ENCODE measurements around the gene EPX.
A peak's percentile ranks its signal among the peaks of the same experiment; 100 is the strongest.

Gene EPX

GRCh38 chr17:58183514-58183913 lies 9.0 kb upstream of the EPX start:
- Histone ChIP-seq H3K79me1 (ENCODE audit: low read length) (no peaks in the 10 kb centered on the region), H3K4me3 (ENCODE audit: low read length) (no peak overlapping the region), H3K18ac (ENCODE audit: low read length) (no peak overlapping the region), H3K79me2 (ENCODE audit: control insufficient read depth, insufficient read depth, low read length) (no peaks in the 10 kb centered on the region), H3K4ac (ENCODE audit: low read depth, low read length) (no peak overlapping the region), H3K23ac (ENCODE audit: low read length) (no peak overlapping the region), H2BK120ac (ENCODE audit: low read depth, low read length) (no peak overlapping the region), H2BK15ac (replicated peaks; ENCODE audit: low read depth) (no peak overlapping the region), H3K4me2 (ENCODE audit: low read length) (no peak overlapping the region), H3K4me1 (ENCODE audit: control insufficient read depth, low read depth, low read length) (no peaks in the 10 kb centered on the region), H2AK5ac (ENCODE audit: low read length) (no peak overlapping the region), H3K56ac (ENCODE audit: low read length) (no peak overlapping the region), H4K8ac (ENCODE audit: low read depth, low read length) (no peak overlapping the region), H3K27ac (ENCODE audit: low read depth, low read length) (no peak overlapping the region), H3K27me3 (ENCODE audit: insufficient read depth, low read length, poor library complexity) (no peaks in the 10 kb centered on the region), H3K9ac (ENCODE audit: low read length) (no peak overlapping the region), H2BK5ac (ENCODE audit: low read length) (no peak overlapping the region), H3K36me3 (ENCODE audit: control insufficient read depth, insufficient read depth, low read length) (no peaks in the 10 kb centered on the region), H4K5ac (ENCODE audit: low read length) (no peak overlapping the region)
- WGBS (ENCODE audit: extremely low coverage, insufficient coverage, low lambda C conversion rate): no CpG with 5 or more reads among the region's 4 CpGs
- DNase-seq: no peak

- H3K56ac ChIP-seq (ENCODE audit: low read length): peak overlapping the region; percentile 31
- H2BK120ac ChIP-seq (ENCODE audit: low read depth, low read length): no peak overlapping the region
- no peaks in the 10 kb centered on the region for H3K4me1 ChIP-seq (ENCODE audit: control insufficient read depth, low read depth, low read length)
- no peak overlapping the region for H3K4ac ChIP-seq (ENCODE audit: low read depth, low read length)
- H4K8ac ChIP-seq (ENCODE audit: low read depth, low read length): no peak overlapping the region
- H2BK5ac ChIP-seq (ENCODE audit: low read length): no peak overlapping the region
- no peak overlapping the region for H3K4me3 ChIP-seq (ENCODE audit: low read length)
- no peak overlapping the region for H2AK5ac ChIP-seq (ENCODE audit: low read length)
- no peaks in the 10 kb centered on the region for H3K79me1 ChIP-seq (ENCODE audit: low read length)
- no peaks in the 10 kb centered on the region for H3K79me2 ChIP-seq (ENCODE audit: control insufficient read depth, insufficient read depth, low read length)
- H3K18ac ChIP-seq (ENCODE audit: low read length): no peak overlapping the region
- no peak overlapping the region for H3K9ac ChIP-seq (ENCODE audit: low read length)
- H3K36me3 ChIP-seq (ENCODE audit: control insufficient read depth, insufficient read depth, low read length): no peaks in the 10 kb centered on the region
- H3K27me3 ChIP-seq (ENCODE audit: insufficient read depth, low read length, poor library complexity): no peaks in the 10 kb centered on the region
- no peak overlapping the region for H3K4me2 ChIP-seq (ENCODE audit: low read length)
- H4K5ac ChIP-seq (ENCODE audit: low read length): no peak overlapping the region
- WGBS (ENCODE audit: extremely low coverage, insufficient coverage, low lambda C conversion rate): no CpG with 5 or more reads among the region's 10 CpGs
- H2BK15ac ChIP-seq (replicated peaks; ENCODE audit: low read depth): no peak overlapping the region
- no peak overlapping the region for H3K23ac ChIP-seq (ENCODE audit: low read length)
- H3K27ac ChIP-seq (ENCODE audit: low read depth, low read length): no peak overlapping the region
- peak; percentile 88 for DNase-seq
Measured at GRCh38 chr17:58184308-58184985, 8.1 kb upstream of the EPX start.

GRCh38 chr17:58184986-58185761 lies 7.4 kb upstream of the EPX start:
- Histone ChIP-seq H4K5ac (ENCODE audit: low read length) (no peak overlapping the region), H2AK5ac (ENCODE audit: low read length) (no peak overlapping the region), H3K79me2 (ENCODE audit: control insufficient read depth, insufficient read depth, low read length) (no peaks in the 10 kb centered on the region), H2BK5ac (ENCODE audit: low read length) (no peak overlapping the region), H4K8ac (ENCODE audit: low read depth, low read length) (no peak overlapping the region), H3K18ac (ENCODE audit: low read length) (no peak overlapping the region), H3K4me3 (ENCODE audit: low read length) (no peak overlapping the region), H3K56ac (ENCODE audit: low read length) (no peak overlapping the region), H3K79me1 (ENCODE audit: low read length) (no peaks in the 10 kb centered on the region), H3K4me1 (ENCODE audit: control insufficient read depth, low read depth, low read length) (no peaks in the 10 kb centered on the region), H3K4me2 (ENCODE audit: low read length) (no peak overlapping the region), H3K27ac (ENCODE audit: low read depth, low read length) (no peak overlapping the region), H3K4ac (ENCODE audit: low read depth, low read length) (no peak overlapping the region), H2BK15ac (replicated peaks; ENCODE audit: low read depth) (no peak overlapping the region), H3K27me3 (ENCODE audit: insufficient read depth, low read length, poor library complexity) (no peaks in the 10 kb centered on the region), H3K23ac (ENCODE audit: low read length) (no peak overlapping the region), H2BK120ac (ENCODE audit: low read depth, low read length) (no peak overlapping the region), H3K9ac (ENCODE audit: low read length) (no peak overlapping the region), H3K36me3 (ENCODE audit: control insufficient read depth, insufficient read depth, low read length) (no peaks in the 10 kb centered on the region)
- no peak for DNase-seq
- WGBS (ENCODE audit: extremely low coverage, insufficient coverage, low lambda C conversion rate): no CpG with 5 or more reads among the region's 8 CpGs

- Histone ChIP-seq H2AK5ac (ENCODE audit: low read length) (no peak overlapping the region), H4K5ac (ENCODE audit: low read length) (no peak overlapping the region), H3K4me1 (ENCODE audit: control insufficient read depth, low read depth, low read length) (no peaks in the 10 kb centered on the region), H3K4me3 (ENCODE audit: low read length) (no peak overlapping the region), H3K56ac (ENCODE audit: low read length) (no peak overlapping the region), H3K18ac (ENCODE audit: low read length) (no peak overlapping the region), H2BK120ac (ENCODE audit: low read depth, low read length) (no peak overlapping the region), H3K9ac (ENCODE audit: low read length) (no peak overlapping the region), H2BK15ac (replicated peaks; ENCODE audit: low read depth) (no peak overlapping the region), H3K36me3 (ENCODE audit: control insufficient read depth, insufficient read depth, low read length) (no peaks in the 10 kb centered on the region), H2BK5ac (ENCODE audit: low read length) (no peak overlapping the region), H3K27me3 (ENCODE audit: insufficient read depth, low read length, poor library complexity) (no peaks in the 10 kb centered on the region), H3K4ac (ENCODE audit: low read depth, low read length) (no peak overlapping the region), H3K79me1 (ENCODE audit: low read length) (no peaks in the 10 kb centered on the region), H3K23ac (ENCODE audit: low read length) (no peak overlapping the region), H4K8ac (ENCODE audit: low read depth, low read length) (no peak overlapping the region), H3K79me2 (ENCODE audit: control insufficient read depth, insufficient read depth, low read length) (no peaks in the 10 kb centered on the region), H3K27ac (ENCODE audit: low read depth, low read length) (no peak overlapping the region), H3K4me2 (ENCODE audit: low read length) (no peak overlapping the region)
- no CpG with 5 or more reads among the region's 4 CpGs for WGBS (ENCODE audit: extremely low coverage, insufficient coverage, low lambda C conversion rate)
- DNase-seq: no peak
Measured at GRCh38 chr17:58186591-58186990, 5.9 kb upstream of the EPX start.

DNA sequence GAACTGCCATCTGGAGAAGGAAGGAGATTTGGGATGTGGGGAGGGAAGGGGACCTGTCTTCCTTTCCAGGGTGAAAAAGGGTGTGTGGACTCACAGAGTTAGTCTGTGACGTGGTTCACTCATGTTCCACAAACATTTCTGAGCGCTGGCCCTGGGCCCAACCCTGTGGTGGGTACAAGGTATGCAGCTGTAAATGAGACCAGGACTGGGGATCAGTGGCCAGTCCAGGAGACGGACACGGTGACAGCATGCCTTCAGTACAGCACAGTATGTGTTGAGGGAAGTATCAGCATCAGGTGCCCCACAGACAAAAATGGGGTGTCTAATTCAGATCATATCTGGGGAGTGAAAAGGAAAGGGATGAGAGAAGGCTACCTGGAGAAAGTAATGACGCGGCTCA lies 5.5 kb upstream of the EPX start:
- H3K23ac ChIP-seq (ENCODE audit: low read length): no peak overlapping the region
- H3K4me3 ChIP-seq (ENCODE audit: low read length): no peak overlapping the region
- no peak overlapping the region for H2BK15ac ChIP-seq (replicated peaks; ENCODE audit: low read depth)
- H3K4me2 ChIP-seq (ENCODE audit: low read length): no peak overlapping the region
- H2BK5ac ChIP-seq (ENCODE audit: low read length): no peak overlapping the region
- no peak overlapping the region for H3K56ac ChIP-seq (ENCODE audit: low read length)
- no peaks in the 10 kb centered on the region for H3K36me3 ChIP-seq (ENCODE audit: control insufficient read depth, insufficient read depth, low read length)
- H2AK5ac ChIP-seq (ENCODE audit: low read length): no peak overlapping the region
- H3K4ac ChIP-seq (ENCODE audit: low read depth, low read length): no peak overlapping the region
- no peak for DNase-seq
- H3K27ac ChIP-seq (ENCODE audit: low read depth, low read length): no peak overlapping the region
- H3K27me3 ChIP-seq (ENCODE audit: insufficient read depth, low read length, poor library complexity): no peaks in the 10 kb centered on the region
- H4K5ac ChIP-seq (ENCODE audit: low read length): no peak overlapping the region
- H3K18ac ChIP-seq (ENCODE audit: low read length): no peak overlapping the region
- no CpG with 5 or more reads among the region's 6 CpGs for WGBS (ENCODE audit: extremely low coverage, insufficient coverage, low lambda C conversion rate)
- no peaks in the 10 kb centered on the region for H3K79me1 ChIP-seq (ENCODE audit: low read length)
- H3K79me2 ChIP-seq (ENCODE audit: control insufficient read depth, insufficient read depth, low read length): no peaks in the 10 kb centered on the region
- H3K4me1 ChIP-seq (ENCODE audit: control insufficient read depth, low read depth, low read length): no peaks in the 10 kb centered on the region
- H2BK120ac ChIP-seq (ENCODE audit: low read depth, low read length): no peak overlapping the region
- H4K8ac ChIP-seq (ENCODE audit: low read depth, low read length): no peak overlapping the region
- no peak overlapping the region for H3K9ac ChIP-seq (ENCODE audit: low read length)

Data from mesendoderm (in vitro differentiated cells).